ENCODE data around the gene PPP2R5C. TPM values are rescaled to one million over a fixed set of nuclear protein-coding genes. Genes with fewer than 3 reads are reported as not detected.

PPP2R5C gene
- total and polyA plus RNA-seq, 2 of the 8 experiments (the other 6 are each of a cell fraction or from before 2014, with no cell fraction given): 49.6 to 95.9 TPM

- no peak for TF ChIP-seq NANOG (IDR thresholded peaks at IDR 0.05; ENCODE audit: insufficient read depth, low read depth, low read length, poor library complexity, severe bottlenecking)
- TF ChIP-seq RNF2 (IDR thresholded peaks at IDR 0.05; ENCODE audit: borderline replicate concordance, low read depth, low read length, missing control alignments, poor library complexity, severe bottlenecking): no peak
- peak in 1 of 2 experiments; percentile 64; a peak in 1 of 3 replicates for TF ChIP-seq EP300 (IDR thresholded peaks at IDR 0.05; ENCODE audit: borderline replicate concordance in 1 of 2, low read depth in 2 of 2, low read length in 2 of 2)
- TF ChIP-seq POLR2AphosphoS5 (IDR thresholded peaks at IDR 0.05; ENCODE audit: low read depth, low read length): peak; percentile 73
- no peak for TF ChIP-seq KDM5A (IDR thresholded peaks at IDR 0.05; ENCODE audit: low read length)
- no peak for TF ChIP-seq CTCF (IDR thresholded peaks at IDR 0.05; ENCODE audit: control extremely low read depth in 1 of 3, insufficient read depth in 1 of 3, low read depth in 1 of 3, low read length in 3 of 3)
- TF ChIP-seq, protein P1, sequence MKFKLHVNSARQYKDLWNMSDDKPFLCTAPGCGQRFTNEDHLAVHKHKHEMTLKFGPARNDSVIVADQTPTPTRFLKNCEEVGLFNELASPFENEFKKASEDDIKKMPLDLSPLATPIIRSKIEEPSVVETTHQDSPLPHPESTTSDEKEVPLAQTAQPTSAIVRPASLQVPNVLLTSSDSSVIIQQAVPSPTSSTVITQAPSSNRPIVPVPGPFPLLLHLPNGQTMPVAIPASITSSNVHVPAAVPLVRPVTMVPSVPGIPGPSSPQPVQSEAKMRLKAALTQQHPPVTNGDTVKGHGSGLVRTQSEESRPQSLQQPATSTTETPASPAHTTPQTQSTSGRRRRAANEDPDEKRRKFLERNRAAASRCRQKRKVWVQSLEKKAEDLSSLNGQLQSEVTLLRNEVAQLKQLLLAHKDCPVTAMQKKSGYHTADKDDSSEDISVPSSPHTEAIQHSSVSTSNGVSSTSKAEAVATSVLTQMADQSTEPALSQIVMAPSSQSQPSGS (IDR thresholded peaks at IDR 0.05; ENCODE audit: low read length): peak; percentile 95
- no peak for TF ChIP-seq KDM4A (IDR thresholded peaks at IDR 0.05; ENCODE audit: low read depth, low read length, severe bottlenecking)
- TF ChIP-seq RBBP5 (IDR thresholded peaks at IDR 0.05; ENCODE audit: borderline replicate concordance, low read depth, low read length): peak; percentile 90
- TF ChIP-seq GTF2F1 (IDR thresholded peaks at IDR 0.05; ENCODE audit: borderline replicate concordance, low read depth, low read length): no peak
- no peak for TF ChIP-seq HDAC6 (IDR thresholded peaks at IDR 0.05; ENCODE audit: low read depth, low read length)
- peak; percentile 79 for TF ChIP-seq CREB1 (IDR thresholded peaks at IDR 0.05)
- TF ChIP-seq TAF7 (optimal IDR thresholded peaks at IDR 0.05; ENCODE audit: borderline replicate concordance, low read depth, low read length): peak; percentile 79
- peak; percentile 84; the same call in 1 of the 2 replicates for TF ChIP-seq SP4 (IDR thresholded peaks at IDR 0.05; ENCODE audit: low read length)
- peak; percentile 91 for TF ChIP-seq TAF1 (IDR thresholded peaks at IDR 0.05; ENCODE audit: low read depth, low read length)
- TF ChIP-seq SP2 (IDR thresholded peaks at IDR 0.05; ENCODE audit: low read length): no peak
- TF ChIP-seq MAX (IDR thresholded peaks at IDR 0.05): 0 out of 2 replicates have a peak, but pooled peaks have one; percentile 19
- no peak for TF ChIP-seq EGR1 (IDR thresholded peaks at IDR 0.05; ENCODE audit: borderline replicate concordance, low read depth, low read length)
These were observed 48.4 kb downstream of the PPP2R5C start (continued) for GRCh38 chr14:101809671-101810514.
